MM.1S (cell line): Measurements from ENCODE around the gene EVI5L.

ENCODE experiments used
- EZH2 ChIP-seq: fragments of 300-600 bp; sonication (generic); optimal IDR thresholded peaks from 2 replicates; pipeline ENCODE3; 2017; ENCODE audit warnings: low read depth, mild to moderate bottlenecking, antibody characterized with exemption, low read length, mixed read lengths
- EZH2phosphoT487 ChIP-seq: fragments of 300-600 bp; sonication (generic); IDR thresholded peaks from 2 replicates; pipeline ENCODE4 v1.6.1; 2018; ENCODE audit warnings: antibody characterized with exemption, low read length
- TF ChIP-seq, protein P1 (sequence below): fragments of 300-600 bp; sonication (generic); IDR thresholded peaks from 2 replicates; pipeline ENCODE4 v1.5.1; 2016; ENCODE audit warnings: antibody characterized with exemption, low read length, mixed read lengths

DNA sequence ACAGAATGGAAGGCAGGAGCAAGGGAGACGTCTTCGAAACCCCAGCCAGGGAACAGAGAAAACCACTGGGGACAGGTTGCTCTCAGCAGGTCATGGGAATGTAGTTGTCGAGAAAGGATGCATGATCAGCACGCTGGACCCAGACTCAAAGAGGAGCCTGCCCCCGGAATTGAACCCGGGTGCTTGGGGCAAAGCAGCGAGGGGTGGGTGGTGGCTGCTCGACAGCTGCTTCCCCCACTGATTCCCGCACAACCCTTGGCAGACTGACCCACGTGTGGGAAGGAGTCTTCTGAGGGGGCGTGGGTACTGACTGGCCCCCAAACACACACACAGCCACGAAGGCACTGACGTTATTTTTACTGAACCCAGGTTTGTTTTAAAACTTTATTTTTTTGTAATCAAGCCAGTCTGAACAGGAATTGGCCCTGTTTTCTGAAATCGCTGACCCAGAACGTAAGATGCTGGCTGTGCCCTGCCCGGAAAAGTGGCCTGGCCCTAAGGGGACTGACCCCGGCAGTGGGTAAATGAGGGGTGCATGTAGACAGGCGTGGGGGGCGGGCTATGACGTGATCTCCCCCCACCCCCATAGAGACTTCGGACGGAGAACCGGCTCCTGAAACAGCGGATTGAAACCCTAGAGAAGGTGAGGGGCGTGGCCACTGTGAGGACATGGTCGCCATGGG is 25.5 kb downstream of the EVI5L start:
- TF ChIP-seq, protein P1, sequence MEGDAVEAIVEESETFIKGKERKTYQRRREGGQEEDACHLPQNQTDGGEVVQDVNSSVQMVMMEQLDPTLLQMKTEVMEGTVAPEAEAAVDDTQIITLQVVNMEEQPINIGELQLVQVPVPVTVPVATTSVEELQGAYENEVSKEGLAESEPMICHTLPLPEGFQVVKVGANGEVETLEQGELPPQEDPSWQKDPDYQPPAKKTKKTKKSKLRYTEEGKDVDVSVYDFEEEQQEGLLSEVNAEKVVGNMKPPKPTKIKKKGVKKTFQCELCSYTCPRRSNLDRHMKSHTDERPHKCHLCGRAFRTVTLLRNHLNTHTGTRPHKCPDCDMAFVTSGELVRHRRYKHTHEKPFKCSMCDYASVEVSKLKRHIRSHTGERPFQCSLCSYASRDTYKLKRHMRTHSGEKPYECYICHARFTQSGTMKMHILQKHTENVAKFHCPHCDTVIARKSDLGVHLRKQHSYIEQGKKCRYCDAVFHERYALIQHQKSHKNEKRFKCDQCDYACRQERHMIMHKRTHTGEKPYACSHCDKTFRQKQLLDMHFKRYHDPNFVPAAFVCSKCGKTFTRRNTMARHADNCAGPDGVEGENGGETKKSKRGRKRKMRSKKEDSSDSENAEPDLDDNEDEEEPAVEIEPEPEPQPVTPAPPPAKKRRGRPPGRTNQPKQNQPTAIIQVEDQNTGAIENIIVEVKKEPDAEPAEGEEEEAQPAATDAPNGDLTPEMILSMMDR: no peak
- TF ChIP-seq EZH2 (no peak), EZH2phosphoT487 (no peak)
